Gastrocnemius medialis (tissue), 4 donors: ENCODE results near the gene MOBP. TPM values are rescaled to one million over a fixed set of nuclear protein-coding genes. Genes with fewer than 3 reads are reported as not detected.

ENCODE experiments used
- ATAC-seq, 2 donors: fragments of 150-250 bp; one replicate each; pipeline ENCODE4 v1.9.1; 2016
- DNase-seq, 2 donors: peaks; one replicate each; pipeline ENCODE4 v3.0.0-alpha.2; 2019
- H3K27ac ChIP-seq, 4 donors: fragments of 200-600 bp; sonication (generic); 1 replicate in 1 of 4; 2 replicates in 3 of 4; pipeline ENCODE4 v1.5.1; 2016 to 2018; ENCODE audit warnings: mild to moderate bottlenecking in 2 of 4, moderate library complexity in 1 of 4
- H3K27me3 ChIP-seq, 3 donors: fragments of 200-600 bp; sonication (generic) in 2 of 3; 1 replicate in 1 of 3; 2 replicates in 2 of 3; pipeline versions ENCODE4 v1.5.1 to v1.6.0; 2016 to 2019; ENCODE audit warnings: mild to moderate bottlenecking in 1 of 3, moderate library complexity in 1 of 3
- H3K36me3 ChIP-seq, 2 donors: fragments of 200-600 bp; sonication (generic) in 1 of 2; one replicate each; pipeline ENCODE4 v1.5.1; 2017 to 2018
- H3K4me1 ChIP-seq, 2 donors: fragments of 200-600 bp; sonication (generic) in 1 of 2; one replicate each; pipeline ENCODE4 v1.5.1; 2016 to 2017; ENCODE audit warnings: mild to moderate bottlenecking in 2 of 2
- H3K4me3 ChIP-seq, 4 donors: fragments of 200-600 bp; sonication (generic) in 3 of 4; 1 replicate in 1 of 4; 2 replicates in 3 of 4; pipeline ENCODE4 v1.5.1; 2016 to 2019; ENCODE audit warnings: mild to moderate bottlenecking in 2 of 4
- H3K9me3 ChIP-seq, 3 donors: fragments of 200-600 bp; sonication (generic) in 2 of 3; 1 replicate in 1 of 3; 2 replicates in 2 of 3; pipeline ENCODE4 v1.5.1; 2016 to 2019
- CTCF ChIP-seq, 5 experiments: fragments of 450-650 bp in 3 of 5; fragments of 200-600 bp in 2 of 5; sonication (generic) in 2 of 5; IDR thresholded peaks in 4 of 5; conservative IDR thresholded peaks in 1 of 5; 1 replicate in 4 of 5; 2 replicates in 1 of 5; pipeline ENCODE4 v1.5.1; 2016 to 2019; ENCODE audit warnings: antibody characterized with exemption in 5 of 5, mild to moderate bottlenecking in 3 of 5, moderate library complexity in 3 of 5
- POLR2A ChIP-seq, 2 donors: fragments of 450-650 bp; IDR thresholded peaks; one replicate each; pipeline ENCODE4 v1.6.1; 2017; ENCODE audit warnings: antibody characterized with exemption in 2 of 2, mild to moderate bottlenecking in 2 of 2, moderate library complexity in 2 of 2
- in situ Hi-C, 4 donors: fragments of 200-750 bp; cut with MboI; loops; one replicate each; pipeline versions ENCODE4 v1.15.0 to v1.8.0; 2017; ENCODE audit warnings: low sequenced_read_pairs in 4 of 4
- intact Hi-C: fragments of 100-400 bp; cut with DNase I; formaldehyde crosslinking; loops from one replicate; pipeline ENCODE4 v1.15.1; 2023; ENCODE audit warnings: low total_unique reads
- total RNA-seq, 4 donors: library from RNA; depleted of rRNA; stranded (reverse); fragments of >200 nt; gene quantifications; one replicate each; pipeline versions ENCODE4 v1.1.0 to v1.2.3, GENCODE V29; 2016

The MOBP gene
- total RNA-seq, 4 donors from 2014 or later = not detected

- TF ChIP-seq POLR2A (IDR thresholded peaks at IDR 0.05) (no peak), CTCF (IDR thresholded peaks at IDR 0.05 in 4 of 5, conservative IDR thresholded peaks at IDR 0.05 in 1 of 5) (no peak)
- ATAC-seq (no peak), DNase-seq (no peak)
- no peaks in the 10 kb centered on the region for H3K27me3 ChIP-seq
- H3K9me3 ChIP-seq = no peaks in the 10 kb centered on the region
- H3K4me1 ChIP-seq = no peaks in the 10 kb centered on the region
- H3K36me3 ChIP-seq = no peaks in the 10 kb centered on the region
- intact Hi-C loops = no loop called here
- no peak overlapping the region for H3K4me3 ChIP-seq
- H3K27ac ChIP-seq = no peak overlapping the region
- in situ Hi-C loops = no loop called here
Measured at GRCh38 chr3:39540162-39540921, 72.9 kb downstream of the MOBP start.

DNA sequence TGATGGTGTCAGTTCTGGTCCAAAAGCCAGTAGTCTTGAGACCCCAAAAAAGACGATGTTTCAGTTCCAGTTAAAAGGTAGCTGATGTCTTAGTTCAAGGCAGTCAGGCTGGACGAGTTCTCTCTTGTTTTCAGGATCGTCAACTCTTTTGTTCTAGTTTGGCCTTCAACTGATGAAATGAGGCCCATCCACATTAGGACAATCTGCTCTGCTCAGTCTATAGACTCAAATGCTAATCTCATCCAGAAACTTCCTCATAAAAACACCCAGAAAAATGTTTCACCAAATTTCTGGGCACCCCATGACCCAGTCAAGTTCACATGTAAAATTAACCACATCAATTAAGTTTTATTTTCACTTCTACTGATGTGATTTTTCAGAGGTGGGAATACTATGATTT lies 74.0 kb downstream of the MOBP start:
- in situ Hi-C loops = no loop called here
- peak overlapping the region in 1 of 4 donors; percentile 43 for H3K4me3 ChIP-seq

GRCh38 chr3:39541917-39542329 lies 74.4 kb downstream of the MOBP start:
- TF ChIP-seq CTCF (IDR thresholded peaks at IDR 0.05 in 4 of 5, conservative IDR thresholded peaks at IDR 0.05 in 1 of 5) (peak in 2 of 5 experiments; percentile 33 to 38), POLR2A (IDR thresholded peaks at IDR 0.05) (no peak)
- in situ Hi-C loops = no loop called here
- Histone ChIP-seq H3K9me3 (no peaks in the 10 kb centered on the region), H3K27ac (no peak overlapping the region), H3K4me1 (no peaks in the 10 kb centered on the region), H3K4me3 (peak overlapping the region; percentile 15 to 43 (median 29)), H3K27me3 (no peaks in the 10 kb centered on the region), H3K36me3 (no peaks in the 10 kb centered on the region)
- DNase-seq = no peak
- ATAC-seq = no peak
- intact Hi-C loops = no loop called here

More for the DNA sequence above, 74.0 kb downstream of the MOBP start:
- Histone ChIP-seq H3K4me1 (no peaks in the 10 kb centered on the region), H3K9me3 (no peaks in the 10 kb centered on the region), H3K27me3 (no peaks in the 10 kb centered on the region), H3K36me3 (no peaks in the 10 kb centered on the region), H3K27ac (no peak overlapping the region)
- no peak for DNase-seq
- intact Hi-C loops = no loop called here
- TF ChIP-seq CTCF (IDR thresholded peaks at IDR 0.05 in 4 of 5, conservative IDR thresholded peaks at IDR 0.05 in 1 of 5) = no peak
- TF ChIP-seq POLR2A (IDR thresholded peaks at IDR 0.05) = no peak
- no peak for ATAC-seq

GRCh38 chr3:39542588-39542988 lies 75.1 kb downstream of the MOBP start:
- no peak for TF ChIP-seq CTCF (IDR thresholded peaks at IDR 0.05 in 4 of 5, conservative IDR thresholded peaks at IDR 0.05 in 1 of 5)
- no peak for TF ChIP-seq POLR2A (IDR thresholded peaks at IDR 0.05)
- DNase-seq (no peak), ATAC-seq (no peak)
- H3K27ac ChIP-seq = no peak overlapping the region
- intact Hi-C loops = no loop called here
- peak overlapping the region in 1 of 4 donors; percentile 43 for H3K4me3 ChIP-seq
- no peaks in the 10 kb centered on the region for H3K9me3 ChIP-seq
- H3K27me3 ChIP-seq = no peaks in the 10 kb centered on the region
- H3K4me1 ChIP-seq = no peaks in the 10 kb centered on the region
- H3K36me3 ChIP-seq = no peaks in the 10 kb centered on the region
- in situ Hi-C loops = no loop called here
